ENCODE measurements around the gene STH. TPM values are rescaled to one million over a fixed set of nuclear protein-coding genes. Genes with fewer than 3 reads are reported as not detected.

STH gene
- total and polyA plus RNA-seq, 9 of the 15 experiments (the other 6 are each of a cell fraction or from before 2014, with no cell fraction given), result not detected

DNA sequence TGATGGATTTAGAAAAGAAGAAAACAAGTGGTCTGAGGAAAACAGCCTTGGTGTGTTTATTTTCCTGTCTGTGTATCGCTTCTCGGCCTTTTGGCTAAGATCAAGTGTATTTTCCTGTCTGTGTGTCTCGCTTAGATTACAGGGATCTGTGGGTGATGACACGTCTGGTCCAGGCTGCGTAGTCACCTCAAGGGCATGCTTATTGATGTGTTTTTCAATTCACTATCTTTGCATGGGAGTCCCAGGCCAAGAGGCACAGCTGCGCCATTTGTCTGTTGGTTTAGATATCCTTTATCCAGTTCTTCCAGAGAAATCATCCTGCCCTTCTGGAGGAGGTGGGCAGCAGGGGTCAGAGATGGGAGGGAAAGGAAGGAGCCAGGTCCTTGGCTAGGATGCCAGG, 47.1 kb upstream of the STH start:
- Histone ChIP-seq H3K27ac (ENCODE audit: extremely low read depth, low read depth, low read length) (no peak overlapping the region), H2AFZ (ENCODE audit: low read depth, low read length) (no peak overlapping the region), H3K9me3 (replicated peaks; ENCODE audit: control insufficient read depth, insufficient read depth, low read depth, low read length) (no peaks in the 10 kb centered on the region), H3K27me3 (ENCODE audit: control insufficient read depth in 2 of 2, insufficient read depth in 2 of 2, low read length in 2 of 2) (peaks cover 8 to 23% of the 10 kb centered on the region in 2 experiments), H3K36me3 (ENCODE audit: control insufficient read depth, insufficient read depth, low read length) (no peaks in the 10 kb centered on the region), H3K4me2 (ENCODE audit: insufficient read depth, low read length) (peak overlapping the region; percentile 43), H4K20me1 (replicated peaks; ENCODE audit: control insufficient read depth, insufficient read depth, low read length) (no peaks in the 10 kb centered on the region), H3K79me2 (ENCODE audit: control insufficient read depth, insufficient read depth, low read length) (no peaks in the 10 kb centered on the region), H3K4me1 (replicated peaks in 1 of 2; ENCODE audit: control insufficient read depth in 2 of 2, insufficient read depth in 2 of 2, low read length in 2 of 2) (peaks cover 9 to 18% of the 10 kb centered on the region in 2 experiments), H3K4me3 (no peak overlapping the region), H3K9ac (ENCODE audit: insufficient read depth in 1 of 2, low read depth in 2 of 2, low read length in 2 of 2) (no peak overlapping the region), H3K9me1 (ENCODE audit: control insufficient read depth, insufficient read depth, low read length) (no peaks in the 10 kb centered on the region)
- WGBS (ENCODE audit: insufficient coverage, low coverage, missing lambda C conversion rate), result 3% methylated on average over 6 of the region's 6 CpGs
- no TSS peak for BruUV-seq (replicated peaks)
- DNase-seq (ENCODE audit: extremely low read depth in 1 of 4, low spot score in 3 of 4) (peak in 2 of 4 experiments; percentile 54 to 60), ATAC-seq (peak; percentile 14; the same call in 1 of the 3 replicates), FAIRE-seq (peak; percentile 69)
- in situ Hi-C loops (cut with MboI) (no loop called here), intact Hi-C loops (cut with micrococcal nuclease) (no loop called here)
- ChIA-PET CTCF (ENCODE audit: low intra/inter-chr PET ratio) (no interaction called here), POLR2A (interaction anchor here (0.6 kb wide), 1 partner anchor 8 kb away, joined by 3 read pairs; no protein-coding TSS in a partner anchor)
- TF ChIP-seq KDM2B (CRISPR knock-in tag; IDR thresholded peaks at IDR 0.05) (no peak), ATF1 (CRISPR knock-in tag; IDR thresholded peaks at IDR 0.05) (no peak), ATF1 (tag; IDR thresholded peaks at IDR 0.05) (0 out of 2 replicates have a peak, but pooled peaks have one; percentile 30), CXXC5 (CRISPR knock-in tag; IDR thresholded peaks at IDR 0.05) (peak; percentile 23; the same call in 1 of the 2 replicates), ZNF175 (CRISPR knock-in tag; IDR thresholded peaks at IDR 0.05; ENCODE audit: low read depth) (0 out of 2 replicates have a peak, but pooled peaks have one; percentile 57), EP300 (IDR thresholded peaks at IDR 0.05; ENCODE audit: low read length) (peak; percentile 55; the same call in 1 of the 2 replicates), NCOR1 (IDR thresholded peaks at IDR 0.05) (peak; percentile 85), STAT5A (IDR thresholded peaks at IDR 0.05; ENCODE audit: borderline replicate concordance, low read length) (peak; percentile 64; the same call in 1 of the 2 replicates), TEAD4 (IDR thresholded peaks at IDR 0.05; ENCODE audit: low read length) (peak; percentile 85), TEAD4 (CRISPR knock-in tag; IDR thresholded peaks at IDR 0.05; ENCODE audit: borderline replicate concordance) (no peak), PML (IDR thresholded peaks at IDR 0.05; ENCODE audit: low read length) (peak; percentile 46; the same call in 1 of the 2 replicates), ZEB2 (IDR thresholded peaks at IDR 0.05) (no peak), FOXA3 (CRISPR knock-in tag; conservative IDR thresholded peaks at IDR 0.05 in 1 of 2, IDR thresholded peaks at IDR 0.05 in 1 of 2) (0 out of 4 replicates have a peak, but pooled peaks of 1 of the 2 experiments have one; percentile 21), GATA2 (CRISPR knock-in tag; IDR thresholded peaks at IDR 0.05) (peak; percentile 43; the same call in 1 of the 2 replicates), EGR1 (conservative IDR thresholded peaks at IDR 0.05) (peak; percentile 38), NFIC (IDR thresholded peaks at IDR 0.05) (peak; percentile 74), MCM3 (IDR thresholded peaks at IDR 0.05) (no peak), ATF3 (IDR thresholded peaks at IDR 0.05) (peak; percentile 39; the same call in 1 of the 2 replicates), ATF3 (CRISPR knock-in tag; conservative IDR thresholded peaks at IDR 0.05) (no peak), CBFA2T3 (IDR thresholded peaks at IDR 0.05) (peak; percentile 95), TAF9B (IDR thresholded peaks at IDR 0.05; ENCODE audit: partially characterized antibody) (no peak)
- TF ChIP-seq, protein P1, sequence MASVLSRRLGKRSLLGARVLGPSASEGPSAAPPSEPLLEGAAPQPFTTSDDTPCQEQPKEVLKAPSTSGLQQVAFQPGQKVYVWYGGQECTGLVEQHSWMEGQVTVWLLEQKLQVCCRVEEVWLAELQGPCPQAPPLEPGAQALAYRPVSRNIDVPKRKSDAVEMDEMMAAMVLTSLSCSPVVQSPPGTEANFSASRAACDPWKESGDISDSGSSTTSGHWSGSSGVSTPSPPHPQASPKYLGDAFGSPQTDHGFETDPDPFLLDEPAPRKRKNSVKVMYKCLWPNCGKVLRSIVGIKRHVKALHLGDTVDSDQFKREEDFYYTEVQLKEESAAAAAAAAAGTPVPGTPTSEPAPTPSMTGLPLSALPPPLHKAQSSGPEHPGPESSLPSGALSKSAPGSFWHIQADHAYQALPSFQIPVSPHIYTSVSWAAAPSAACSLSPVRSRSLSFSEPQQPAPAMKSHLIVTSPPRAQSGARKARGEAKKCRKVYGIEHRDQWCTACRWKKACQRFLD (CRISPR knock-in tag; IDR thresholded peaks at IDR 0.05), result 0 out of 2 replicates have a peak, but pooled peaks have one; percentile 20

Measured in K562 (cell line).